K562 (cell line): ENCODE data around the gene CDKN2C. TPM values are rescaled to one million over a fixed set of nuclear protein-coding genes. Genes with fewer than 3 reads are reported as not detected.
A peak's percentile ranks its signal among the peaks of the same experiment; 100 is the strongest.

ENCODE experiments used
- ASH1L ChIP-seq: fragments of 450-650 bp; IDR thresholded peaks from 2 replicates; pipeline ENCODE4 v1.6.1; 2018; ENCODE audit warnings: borderline replicate concordance, mild to moderate bottlenecking, low read depth; ENCODE audit not compliant: partially characterized antibody
- DNMT1 ChIP-seq: fragments of 450-650 bp; IDR thresholded peaks from 2 replicates; pipeline ENCODE4 v1.6.1; 2016; ENCODE audit warnings: antibody characterized with exemption, mild to moderate bottlenecking
- DPF2 ChIP-seq: fragments of 450-650 bp; IDR thresholded peaks from 2 replicates; pipeline ENCODE4 v1.6.1; 2016
- EP400 ChIP-seq: fragments of 450-650 bp; IDR thresholded peaks from 2 replicates; pipeline ENCODE4 v1.6.1; 2017; ENCODE audit warnings: antibody characterized with exemption, mild to moderate bottlenecking, moderate library complexity
- ETV1 ChIP-seq: fragments of 450-650 bp; conservative IDR thresholded peaks from 2 replicates; pipeline ENCODE4 v1.6.1; 2016; ENCODE audit warnings: missing genetic modification characterization, control low read depth, low read depth, missing compliant biosample characterization
- GABPB2 ChIP-seq: fragments of 250-450 bp; sonication (Bioruptor Pico); conservative IDR thresholded peaks from 2 replicates; pipeline ENCODE4 v1.5.1; 2021; ENCODE audit warnings: mild to moderate bottlenecking
- HCFC1 ChIP-seq: IDR thresholded peaks from 2 replicates; pipeline ENCODE4 v1.6.1; 2012; ENCODE audit warnings: low read depth, low read length, improper control_type of control experiment
- HDAC1 ChIP-seq, 2 experiments: fragments of 450-650 bp; IDR thresholded peaks; 2 replicates each; pipeline ENCODE4 v1.6.1; 2016 to 2017; ENCODE audit warnings: inconsistent platforms in 1 of 2, mild to moderate bottlenecking in 1 of 2, moderate library complexity in 1 of 2
- HEY1 ChIP-seq: fragments of 250-450 bp; sonication (Bioruptor Pico); IDR thresholded peaks from 2 replicates; pipeline ENCODE4 v1.5.0; 2020; ENCODE audit warnings: mild to moderate bottlenecking, moderate library complexity, borderline replicate concordance
- HOXB6 ChIP-seq: fragments of 250-450 bp; sonication (Bioruptor Pico); IDR thresholded peaks from 2 replicates; pipeline ENCODE4 v1.5.1; 2022; ENCODE audit warnings: mild to moderate bottlenecking, borderline replicate concordance
- MAFF ChIP-seq: IDR thresholded peaks from 2 replicates; pipeline ENCODE4 v1.6.1; 2012; ENCODE audit warnings: low read length, improper control_type of control experiment
- POLR3G ChIP-seq: IDR thresholded peaks from 2 replicates; pipeline ENCODE4 v1.6.1; 2011; ENCODE audit not compliant: insufficient read length, insufficient replicate concordance; ENCODE audit errors: extremely low read depth
- PRDM10 ChIP-seq: fragments of 450-650 bp; IDR thresholded peaks from 2 replicates; pipeline ENCODE4 v1.6.1; 2018; ENCODE audit not compliant: partially characterized antibody
- SAFB ChIP-seq: fragments of 200-400 bp; formaldehyde crosslinking; IDR thresholded peaks from 2 replicates; pipeline ENCODE4 v1.6.1; 2017; ENCODE audit warnings: low read depth, low read length, borderline replicate concordance
- SMARCB1 ChIP-seq: IDR thresholded peaks from 2 replicates; pipeline ENCODE4 v1.6.1; 2011; ENCODE audit warnings: improper control_type of control experiment, low read depth; ENCODE audit not compliant: insufficient read length
- SRSF1 ChIP-seq: fragments of 200-400 bp; formaldehyde crosslinking; IDR thresholded peaks from 2 replicates; pipeline ENCODE4 v1.6.1; 2017; ENCODE audit warnings: mild to moderate bottlenecking, low read depth, low read length, moderate library complexity
- XRCC4 ChIP-seq: IDR thresholded peaks from one replicate; pipeline ENCODE4 v1.6.1; 2011; ENCODE audit not compliant: insufficient read depth, insufficient read length; ENCODE audit errors: extremely low read depth
- ZBED1 ChIP-seq: IDR thresholded peaks from 2 replicates; pipeline ENCODE4 v1.6.1; 2014
- ZC3H11A ChIP-seq: IDR thresholded peaks from 2 replicates; pipeline ENCODE4 v1.6.1; 2012; ENCODE audit warnings: low read depth, low read length, improper control_type of control experiment
- ZNF347 ChIP-seq: fragments of 450-650 bp; formaldehyde crosslinking; IDR thresholded peaks from 2 replicates; pipeline ENCODE4 v1.4.0; 2020; ENCODE audit warnings: low read depth, mild to moderate bottlenecking, moderate library complexity
- ZNF551 ChIP-seq: fragments of 250-450 bp; sonication (Bioruptor Pico); IDR thresholded peaks from 2 replicates; pipeline ENCODE4 v1.5.0; 2021; ENCODE audit warnings: mild to moderate bottlenecking, moderate library complexity
- ZNF57 ChIP-seq: fragments of 450-650 bp; formaldehyde crosslinking; IDR thresholded peaks from 2 replicates; pipeline ENCODE4 v1.4.0; 2020; ENCODE audit warnings: mild to moderate bottlenecking, moderate library complexity
- ZNF699 ChIP-seq: fragments of 250-450 bp; sonication (Bioruptor Pico); IDR thresholded peaks from 2 replicates; pipeline ENCODE4 v1.8.0; 2021; ENCODE audit warnings: mild to moderate bottlenecking, moderate library complexity; ENCODE audit not compliant: insufficient replicate concordance
- ZNF707 ChIP-seq: fragments of 250-450 bp; sonication (Bioruptor Pico); conservative IDR thresholded peaks from 2 replicates; pipeline ENCODE4 v1.8.0; 2022; ENCODE audit warnings: inconsistent platforms, mild to moderate bottlenecking, moderate library complexity
- ZNF75A ChIP-seq: fragments of 450-650 bp; formaldehyde crosslinking; IDR thresholded peaks from 2 replicates; pipeline ENCODE4 v1.4.0; 2020; ENCODE audit warnings: mild to moderate bottlenecking
- ZNF764 ChIP-seq: fragments of 250-450 bp; sonication (Bioruptor Pico); IDR thresholded peaks from 2 replicates; pipeline ENCODE4 v1.4.0; 2020; ENCODE audit warnings: low read depth, mild to moderate bottlenecking, moderate library complexity
- ZNF77 ChIP-seq: fragments of 250-450 bp; sonication (Bioruptor Pico); IDR thresholded peaks from 2 replicates; pipeline ENCODE4 v1.5.0; 2020
- ZNF778 ChIP-seq: fragments of 450-650 bp; formaldehyde crosslinking; IDR thresholded peaks from 2 replicates; pipeline ENCODE4 v1.4.0; 2020; ENCODE audit warnings: mild to moderate bottlenecking, moderate library complexity
- ZNF79 ChIP-seq: fragments of 250-450 bp; sonication (Bioruptor Pico); IDR thresholded peaks from 2 replicates; pipeline ENCODE4 v1.4.0; 2020; ENCODE audit warnings: low read depth, mild to moderate bottlenecking, moderate library complexity
- polyA plus RNA-seq, 8 experiments: library from polyadenylated mRNA; depleted of rRNA in 4 of 8; stranded (reverse) in 5 of 8; unstranded in 3 of 8; fragments of >200 nt; fragmentation: Nextera tagmentation in 2 of 8; fragmentation: Illumina TruSeq in 1 of 8; extraction: Ambion mirVana in 2 of 8; extraction: Trizol in 1 of 8; gene quantifications; 2 replicates each; pipeline versions ENCODE4 v1.2.1 to v1.2.3, GENCODE V29; 2011 to 2014; ENCODE audit warnings: inconsistent platforms in 1 of 8, missing spikeins in 1 of 8
- total RNA-seq, 7 experiments: library from RNA; depleted of rRNA in 6 of 7; stranded (reverse); fragments of >200 nt in 6 of 7; fragmentation: Illumina TruSeq in 2 of 7; extraction: Trizol in 2 of 7; gene quantifications; 2 replicates each; pipeline versions ENCODE4 v1.2.1 to v1.2.3, GENCODE V29; 2011 to 2021; ENCODE audit warnings: low replicate concordance in 1 of 7

CDKN2C gene
- total and polyA plus RNA-seq, 9 of the 15 experiments (the other 6 are each of a cell fraction or from before 2014, with no cell fraction given) = 11.9 to 74.3 (median 45.9) TPM

DNA sequence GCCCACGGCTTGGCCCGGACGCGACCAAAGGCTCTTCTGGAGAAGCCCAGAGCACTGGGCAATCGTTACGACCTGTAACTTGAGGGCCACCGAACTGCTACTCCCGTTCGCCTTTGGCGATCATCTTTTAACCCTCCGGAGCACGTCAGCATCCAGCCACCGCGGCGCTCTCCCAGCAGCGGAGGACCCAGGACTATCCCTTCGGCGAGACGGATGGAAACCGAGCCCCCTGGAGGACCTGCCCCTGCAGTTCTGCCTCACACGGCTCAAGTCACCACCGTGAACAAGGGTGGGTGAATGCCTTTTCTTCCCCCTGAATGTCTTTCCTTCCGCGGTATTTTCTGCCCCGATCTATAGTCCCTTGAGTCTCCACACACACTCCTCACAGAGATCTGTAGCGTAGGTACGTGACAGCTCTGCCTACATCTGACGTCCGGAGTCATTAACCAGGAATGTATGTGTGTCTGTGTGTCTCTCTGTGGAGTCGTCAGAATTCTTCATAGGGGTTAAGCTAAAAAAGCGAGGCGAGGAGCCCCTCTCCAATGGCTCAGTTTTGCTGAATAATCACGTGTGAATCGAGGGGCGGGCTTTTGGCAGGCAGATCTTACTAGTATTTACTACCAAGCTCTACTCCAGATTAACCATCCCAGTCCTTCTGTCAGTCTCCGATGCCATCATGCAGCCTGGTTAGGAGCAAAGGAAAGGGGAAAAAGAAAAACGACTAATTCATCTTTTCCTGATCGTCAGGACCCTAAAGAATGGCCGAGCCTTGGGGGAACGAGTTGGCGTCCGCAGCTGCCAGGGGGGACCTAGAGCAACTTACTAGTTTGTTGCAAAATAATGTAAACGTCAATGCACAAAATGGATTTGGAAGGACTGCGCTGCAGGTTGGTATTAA, at the start of gene CDKN2C (continued):
- TF ChIP-seq ZNF699 = no peak
- no peak for TF ChIP-seq ZNF75A
- no peak for TF ChIP-seq GABPB2
- TF ChIP-seq ZBED1 = no peak
- peak; percentile 61; the same call in 1 of the 2 replicates for TF ChIP-seq ETV1 (tag)
- TF ChIP-seq ZNF551 (CRISPR knock-in tag) = no peak
- TF ChIP-seq ZNF764 (CRISPR knock-in tag) = no peak
- no peak for TF ChIP-seq HCFC1
- TF ChIP-seq DPF2 = 0 out of 2 replicates have a peak, but pooled peaks have one; percentile 16
- TF ChIP-seq ZNF77 (CRISPR knock-in tag) = no peak
- TF ChIP-seq SMARCB1 = no peak
- no peak for TF ChIP-seq ZNF57 (CRISPR knock-in tag)
- TF ChIP-seq PRDM10 = no peak
- TF ChIP-seq ZNF778 (CRISPR knock-in tag) = no peak
- TF ChIP-seq ZNF347 (CRISPR knock-in tag) = no peak
- TF ChIP-seq HOXB6 (CRISPR knock-in tag) = no peak
- no peak for TF ChIP-seq HEY1 (CRISPR knock-in tag)
- TF ChIP-seq SRSF1 = no peak
- TF ChIP-seq SAFB = no peak
- peak; percentile 70; the same call in 1 of the 2 replicates for TF ChIP-seq MAFF
- no peak for TF ChIP-seq ZNF79 (CRISPR knock-in tag)
- TF ChIP-seq DNMT1 = no peak
- TF ChIP-seq XRCC4 = no peak
- TF ChIP-seq POLR3G = no peak
- no peak for TF ChIP-seq ZC3H11A
- no peak for TF ChIP-seq ASH1L
- no peak for TF ChIP-seq ZNF707 (CRISPR knock-in tag)
- TF ChIP-seq EP400 = peak; percentile 40
- peak in 1 of 2 experiments; percentile 62; a peak in 1 of 4 replicates for TF ChIP-seq HDAC1 (IDR thresholded peaks at IDR 0.05)
